GM18861 (cell line): ENCODE measurements around the gene TACO1.
A peak's percentile ranks its signal among the peaks of the same experiment; 100 is the strongest.

ENCODE experiments used
- ATAC-seq: cut with Tn5 transposase; IDR thresholded peaks from one replicate; pipeline ENCODE4 v1.9.1; 2021; ENCODE audit not compliant: unreplicated experiment

The TACO1 gene

DNA sequence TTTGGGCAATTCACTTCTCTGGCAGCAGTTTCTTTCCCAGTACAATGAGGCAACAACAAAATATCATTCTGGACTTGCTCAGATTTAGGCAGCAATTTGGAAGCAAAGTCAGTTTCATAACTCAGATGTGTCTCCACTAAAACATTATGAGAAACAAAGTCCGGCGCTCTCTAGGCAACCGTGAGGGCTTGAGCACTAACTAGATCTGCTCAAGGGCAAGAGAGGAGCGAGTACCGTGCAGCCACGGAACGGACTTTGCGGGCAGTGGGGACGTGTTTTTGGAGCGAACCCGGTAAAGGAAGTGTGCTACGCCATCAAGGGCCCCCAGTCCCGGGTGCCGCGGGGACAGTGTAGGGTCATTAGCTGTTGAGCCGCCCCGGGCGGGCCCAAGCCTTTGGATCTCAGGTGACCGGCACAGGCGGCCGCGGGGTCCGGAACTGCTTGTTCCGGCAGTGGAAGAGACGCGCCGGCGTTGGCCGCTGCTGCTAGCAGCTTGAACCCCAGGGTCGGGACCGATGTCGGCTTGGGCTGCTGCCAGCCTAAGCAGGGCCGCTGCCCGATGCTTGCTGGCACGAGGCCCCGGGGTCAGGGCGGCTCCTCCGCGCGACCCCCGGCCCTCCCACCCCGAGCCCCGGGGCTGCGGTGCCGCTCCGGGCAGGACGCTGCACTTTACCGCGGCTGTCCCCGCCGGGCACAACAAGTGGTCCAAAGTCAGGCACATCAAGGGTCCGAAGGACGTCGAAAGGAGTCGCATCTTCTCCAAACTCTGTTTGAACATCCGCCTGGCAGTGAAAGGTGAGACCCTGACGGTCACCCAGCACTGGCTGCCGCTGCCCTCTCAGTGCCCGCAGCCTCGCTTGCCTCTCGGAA lies at the start of gene TACO1:
TSS of gene TACO1 (plus strand) at position 327 of the 870 bp plus-strand sequence. CDS start at position 516, 189 bp downstream.
- ATAC-seq: peak; percentile 76

DNA sequence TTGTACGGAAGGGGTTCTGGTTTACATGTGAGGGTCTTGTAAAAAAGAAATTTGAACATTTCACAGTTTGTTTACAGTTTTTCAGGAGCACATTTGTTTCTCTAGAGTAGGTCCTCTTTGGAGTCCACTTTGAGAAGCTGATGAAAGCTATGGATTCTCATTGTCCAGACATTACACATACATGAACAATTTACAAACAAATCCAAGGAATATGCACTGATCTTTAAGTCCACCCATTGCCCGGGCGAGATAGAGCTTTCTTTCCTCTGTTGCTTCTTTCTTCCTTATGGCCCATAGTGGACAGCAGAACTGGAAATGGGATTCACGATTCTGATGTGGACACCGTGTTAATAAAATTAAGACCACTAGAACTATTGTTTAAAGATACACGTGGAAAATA lies 48.5 kb upstream of the TACO1 start:
- ATAC-seq: no peak

DNA sequence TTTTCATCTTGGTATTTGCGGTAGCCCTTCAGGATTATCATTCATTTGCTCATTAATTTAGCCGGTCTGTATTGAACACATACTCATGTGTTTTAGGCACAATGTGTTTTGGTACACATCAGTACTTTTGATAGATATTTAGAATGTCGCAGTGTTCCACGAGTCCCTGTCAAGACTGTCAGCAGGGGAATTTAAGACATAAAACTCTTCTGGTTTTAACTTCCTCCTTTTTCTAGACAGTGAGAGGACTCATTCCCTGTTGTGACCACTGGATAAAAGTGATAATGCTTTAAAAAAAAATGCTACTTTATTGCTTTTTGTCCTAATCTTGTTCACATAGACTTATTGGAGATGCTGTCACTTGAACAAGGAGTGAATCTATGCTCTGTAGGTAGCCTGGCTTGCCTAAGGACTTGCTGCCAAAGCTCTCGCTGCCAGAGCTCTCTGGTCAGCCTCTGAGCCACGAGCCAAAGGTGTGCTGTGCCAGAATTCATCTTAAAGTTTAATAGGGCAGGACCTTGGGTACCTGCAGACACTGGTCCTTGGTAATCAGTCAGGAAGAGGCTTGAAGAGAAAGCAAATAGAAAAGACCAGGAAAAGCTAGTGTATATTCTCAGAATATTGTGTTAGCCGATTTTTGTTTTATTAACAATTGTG lies 45.1 kb upstream of the TACO1 start:
- no peak for ATAC-seq

DNA sequence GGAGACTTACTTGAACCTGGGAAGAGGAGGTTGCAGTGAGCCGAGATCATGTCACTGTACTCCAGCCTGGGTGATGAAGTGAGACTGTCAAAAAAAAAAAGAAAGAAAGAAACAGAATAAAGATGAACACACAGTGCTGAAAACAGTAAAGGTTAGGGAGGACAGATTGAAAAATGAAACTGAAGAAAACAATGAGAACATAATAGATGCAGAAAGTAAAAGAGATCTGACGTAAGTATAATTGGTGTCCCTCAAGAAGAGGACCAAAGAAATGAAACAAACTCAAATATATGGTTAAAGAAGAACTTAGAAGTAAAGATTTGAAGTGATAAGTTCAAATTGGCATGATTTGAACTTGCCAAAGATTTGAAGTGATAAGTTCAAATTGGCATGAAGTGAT lies 43.3 kb upstream of the TACO1 start:
- no peak for ATAC-seq

DNA sequence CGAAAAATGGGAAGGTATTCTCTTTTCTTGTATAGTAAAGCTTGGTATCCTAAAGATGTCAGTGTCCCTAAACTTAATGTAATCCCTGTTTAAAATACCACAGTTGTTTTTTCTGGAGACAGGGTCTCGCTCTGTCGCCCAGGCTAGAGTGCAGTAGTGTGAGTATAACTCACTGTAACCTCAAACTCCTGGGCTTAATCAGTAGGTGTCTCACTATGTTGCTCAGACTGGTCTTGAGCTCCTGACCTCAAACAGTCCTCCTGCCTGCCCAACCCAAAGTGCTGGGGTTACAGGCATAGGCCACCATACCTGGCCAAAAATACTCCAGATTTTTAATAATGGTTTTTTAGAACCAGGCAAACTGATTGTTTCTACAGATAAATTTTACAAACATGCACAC lies 42.3 kb upstream of the TACO1 start:
- ATAC-seq: no peak

DNA sequence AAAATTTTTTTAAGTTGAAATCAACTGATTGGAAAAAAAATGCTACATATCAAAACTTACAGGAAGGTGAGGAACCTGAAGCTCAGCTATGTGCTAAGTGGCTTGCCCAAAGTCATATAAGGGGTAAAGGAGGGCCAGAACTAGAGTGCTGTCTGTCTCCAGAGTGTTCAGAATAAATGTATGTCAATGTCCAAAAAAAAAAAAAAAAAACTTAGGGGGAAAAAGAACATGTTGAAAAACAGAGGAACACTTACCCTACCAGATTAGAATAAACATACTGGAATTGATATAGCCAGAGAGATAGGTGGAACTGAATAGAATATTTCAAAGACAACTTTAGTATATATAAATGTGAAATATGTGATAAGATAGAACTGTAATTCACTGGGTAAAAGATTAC lies 38.9 kb upstream of the TACO1 start:
- no peak for ATAC-seq

DNA sequence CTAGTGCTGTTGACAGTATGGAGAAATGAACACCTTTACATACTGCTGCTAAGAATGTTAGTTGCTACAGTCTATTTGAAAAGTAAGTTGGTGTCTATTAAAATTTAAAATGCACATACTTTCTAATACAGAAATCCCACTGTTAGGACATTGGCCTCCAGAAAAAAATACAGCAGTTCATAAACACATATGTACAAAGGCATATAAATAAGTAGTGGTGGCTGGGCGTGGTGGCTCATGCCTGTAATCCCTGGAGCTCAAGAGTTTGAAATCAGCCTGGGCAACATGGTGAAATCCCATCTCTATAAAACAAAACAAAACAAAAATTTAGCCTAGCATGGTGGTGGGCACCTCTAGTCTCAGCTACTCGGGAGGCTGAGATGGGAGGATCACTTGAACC lies 37.4 kb upstream of the TACO1 start:
- no peak for ATAC-seq

DNA sequence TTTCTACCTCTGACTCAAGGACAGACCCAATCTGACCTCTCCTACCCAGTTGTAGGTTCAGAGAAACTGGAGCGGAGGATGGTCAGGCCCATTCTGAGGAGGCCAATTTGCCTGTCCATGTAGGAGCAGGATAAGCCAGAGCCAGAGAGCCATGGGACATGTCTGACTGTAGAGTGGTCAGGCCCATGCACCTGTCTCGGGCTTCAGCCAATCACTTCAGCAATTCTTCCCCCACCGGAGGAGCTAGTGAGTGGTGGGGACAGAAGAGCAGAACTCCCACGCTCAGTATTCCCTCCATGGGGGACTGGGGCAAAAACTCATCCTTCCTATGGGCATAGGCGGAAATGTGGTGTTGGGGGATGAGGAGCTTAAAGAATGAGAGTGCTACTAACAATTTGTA lies 36.1 kb upstream of the TACO1 start:
- no peak for ATAC-seq

DNA sequence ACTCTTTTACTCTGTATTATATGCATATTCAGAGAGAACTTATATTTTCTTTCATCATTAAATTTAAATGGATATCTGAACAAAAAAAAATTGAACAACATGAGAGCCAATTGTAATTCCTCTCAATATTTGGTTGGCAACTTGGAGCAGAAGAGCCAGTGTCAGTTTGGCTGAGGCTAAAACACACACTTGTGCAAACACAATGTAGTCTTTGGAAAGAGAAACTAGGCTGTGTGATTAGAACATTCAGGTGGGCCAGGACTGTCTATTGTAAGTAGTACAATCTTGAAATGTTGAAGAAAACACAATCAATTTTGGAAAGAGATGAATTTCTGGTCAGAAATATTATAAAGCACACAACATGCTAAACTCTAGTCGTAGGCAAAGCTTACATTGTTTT lies 33.5 kb upstream of the TACO1 start:
- no peak for ATAC-seq

DNA sequence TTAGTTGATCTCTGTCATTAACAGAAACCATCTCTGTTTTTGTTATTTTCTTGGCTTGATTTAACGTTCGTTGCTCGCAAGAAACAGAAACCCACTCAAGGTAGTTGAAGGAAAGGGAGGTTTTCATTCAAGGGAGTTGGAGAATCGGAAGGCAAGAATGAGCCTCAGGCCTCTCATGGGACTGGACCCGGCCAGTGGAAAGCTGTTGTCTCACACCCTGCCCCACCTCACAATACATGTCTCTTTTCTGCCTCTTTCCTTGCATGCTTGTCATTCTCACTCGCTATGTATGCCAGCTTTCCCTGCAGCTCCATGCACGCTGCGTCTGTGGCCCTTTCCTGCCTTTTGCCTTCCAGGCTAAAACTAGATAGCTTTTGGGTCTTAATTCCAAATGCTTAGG lies 32.1 kb upstream of the TACO1 start:
- ATAC-seq: no peak

DNA sequence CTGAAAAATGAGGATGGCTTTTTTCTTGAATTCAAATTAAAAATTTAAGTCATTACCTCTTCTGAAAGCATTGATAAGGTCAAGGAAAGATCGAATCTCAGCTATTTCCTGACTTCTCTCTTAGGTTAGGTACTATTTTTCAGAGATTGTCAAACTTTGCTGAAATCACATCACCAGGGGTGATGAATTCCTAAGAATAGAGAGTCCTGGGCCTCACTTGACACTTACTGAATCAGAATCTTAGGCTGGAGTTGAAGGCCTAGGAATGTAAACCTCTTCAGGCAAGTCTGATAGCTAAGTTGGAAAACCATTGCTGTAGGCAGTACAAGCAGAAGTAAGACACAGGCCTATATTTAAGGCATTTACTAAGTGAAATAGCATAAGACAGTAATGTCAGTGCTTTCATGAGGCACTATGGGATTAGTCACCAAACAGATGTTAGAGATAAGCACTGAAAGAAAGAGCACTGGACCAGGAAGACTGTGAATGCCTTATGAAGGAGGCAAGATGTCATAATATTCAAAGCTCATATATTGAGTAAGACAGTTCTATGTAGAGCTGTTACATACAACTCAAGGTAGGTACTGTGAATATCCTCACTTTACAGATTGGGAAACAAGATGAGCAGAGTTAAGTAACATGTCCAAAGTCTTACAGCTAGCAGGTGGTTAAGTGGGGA lies 28.9 kb upstream of the TACO1 start:
- no peak for ATAC-seq

DNA sequence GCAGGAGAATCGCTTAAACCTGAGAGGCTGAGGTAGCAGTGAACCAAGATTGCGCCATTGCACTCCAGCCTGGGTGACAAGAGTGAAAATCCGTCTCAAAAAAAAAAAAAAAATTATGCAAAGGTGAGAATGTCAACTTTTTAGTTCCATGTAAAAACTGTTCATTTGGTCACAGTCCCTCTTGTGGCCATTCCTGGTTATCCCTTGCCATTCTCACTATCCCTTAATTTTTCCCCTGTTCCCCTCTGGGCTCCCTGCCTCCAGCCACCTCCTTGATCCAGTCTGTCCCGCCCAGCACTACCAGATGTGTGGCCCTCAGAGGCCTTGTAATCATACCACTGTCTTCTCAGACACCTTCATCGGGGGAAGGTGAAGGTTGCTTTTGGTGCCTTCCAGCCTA lies 27.1 kb upstream of the TACO1 start:
- ATAC-seq: no peak

DNA sequence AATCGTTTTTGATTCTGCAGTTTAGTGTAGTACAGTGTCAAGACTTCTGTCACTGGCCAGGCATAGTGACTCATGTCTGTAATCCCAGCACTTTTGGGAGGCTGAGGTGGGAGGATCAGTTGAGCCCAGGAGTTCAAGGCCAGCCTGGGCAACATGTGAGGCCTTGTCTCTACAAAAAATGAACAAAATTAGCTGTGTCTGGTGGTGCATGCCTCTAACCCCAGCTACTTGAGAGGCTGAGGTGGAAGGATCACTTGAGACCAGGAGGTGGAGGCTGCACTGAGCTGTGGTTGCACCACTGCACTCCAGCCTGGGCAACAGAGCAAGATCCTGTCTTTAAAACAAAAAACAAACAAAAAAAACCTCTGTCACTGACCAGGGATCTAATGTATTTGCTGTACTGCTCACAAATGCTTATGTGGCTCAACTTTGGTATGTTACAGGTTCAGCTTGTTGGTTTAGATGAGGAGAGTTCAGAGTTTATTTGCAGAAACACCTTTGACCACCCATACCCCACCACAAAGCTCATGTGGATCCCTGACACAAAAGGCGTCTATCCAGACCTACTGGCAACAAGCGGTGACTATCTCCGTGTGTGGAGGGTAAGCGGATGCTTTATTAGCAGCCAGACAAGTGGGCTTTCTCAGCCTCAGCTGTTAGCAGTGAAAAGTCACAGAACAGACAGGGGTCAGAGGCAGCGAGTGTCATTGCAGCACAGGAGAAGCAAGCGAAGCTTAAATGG lies 22.5 kb upstream of the TACO1 start:
- ATAC-seq: no peak

DNA sequence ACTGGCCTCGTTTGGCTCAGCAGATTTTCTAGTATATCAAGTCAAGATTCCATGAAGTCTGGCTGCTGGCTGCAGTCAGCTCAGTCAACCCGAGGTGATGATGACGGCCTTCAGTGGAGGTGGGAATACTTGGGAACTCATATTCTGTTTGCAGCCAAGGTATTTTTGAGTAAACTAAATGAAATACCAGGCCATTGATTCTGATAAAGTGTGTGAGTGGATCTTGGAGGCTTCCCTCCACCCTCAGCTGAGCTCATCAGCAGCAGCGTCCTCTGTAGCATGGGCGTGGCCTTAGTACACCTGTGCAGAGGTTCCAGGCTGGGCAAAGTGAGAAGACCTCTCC lies 22.0 kb upstream of the TACO1 start:
- ATAC-seq: no peak

DNA sequence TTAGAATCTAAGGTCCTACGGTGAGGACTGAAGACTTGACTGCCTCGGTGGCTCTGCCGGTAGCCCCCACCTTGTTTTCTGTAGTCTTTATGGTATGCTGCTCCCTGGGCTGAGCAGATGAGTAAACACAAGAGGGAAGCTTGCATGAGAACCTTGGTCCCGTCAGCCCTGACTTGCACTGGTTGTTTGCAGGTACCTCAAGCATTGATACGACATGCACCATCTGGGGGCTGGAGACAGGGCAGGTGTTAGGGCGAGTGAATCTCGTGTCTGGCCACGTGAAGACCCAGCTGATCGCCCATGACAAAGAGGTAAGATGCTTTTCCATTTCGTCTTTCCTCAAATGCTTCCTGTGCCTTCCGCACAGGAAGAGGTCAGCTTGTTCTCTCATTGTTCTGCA lies 21.1 kb upstream of the TACO1 start:
- ATAC-seq: no peak

DNA sequence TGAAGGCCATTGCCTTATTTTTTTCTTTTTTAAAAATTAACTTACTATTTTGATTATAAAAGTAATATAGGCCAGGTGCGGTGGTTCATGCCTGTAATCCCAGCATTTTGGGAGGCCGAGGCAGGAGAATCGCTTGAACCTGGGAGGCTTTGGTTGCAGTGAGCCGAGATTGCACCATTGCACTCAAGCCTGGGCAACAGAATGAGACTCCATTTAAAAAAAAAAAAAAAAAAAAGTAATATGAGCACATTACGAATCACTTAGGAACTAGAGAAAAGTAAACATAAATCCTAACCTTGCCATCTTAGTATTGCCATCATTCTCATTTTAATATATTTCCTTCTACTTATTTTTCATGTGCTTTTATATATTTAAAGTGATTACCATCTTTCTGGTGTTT lies 12.9 kb upstream of the TACO1 start:
- no peak for ATAC-seq

DNA sequence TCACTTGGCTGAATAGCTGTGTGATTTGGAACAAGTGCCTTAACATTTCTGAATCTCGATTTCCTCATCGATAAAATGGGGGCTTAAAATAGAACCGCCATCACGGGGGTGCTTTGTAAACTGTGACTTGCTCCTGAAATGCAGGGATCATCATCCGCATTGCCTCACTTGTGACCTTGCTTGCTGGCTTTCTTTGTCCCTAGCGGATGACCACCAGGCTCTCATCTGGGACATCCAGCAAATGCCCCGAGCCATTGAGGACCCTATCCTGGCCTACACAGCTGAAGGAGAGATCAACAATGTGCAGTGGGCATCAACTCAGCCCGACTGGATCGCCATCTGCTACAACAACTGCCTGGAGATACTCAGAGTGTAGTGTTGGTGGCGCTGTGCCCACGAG lies 11.9 kb upstream of the TACO1 start:
- no peak for ATAC-seq

DNA sequence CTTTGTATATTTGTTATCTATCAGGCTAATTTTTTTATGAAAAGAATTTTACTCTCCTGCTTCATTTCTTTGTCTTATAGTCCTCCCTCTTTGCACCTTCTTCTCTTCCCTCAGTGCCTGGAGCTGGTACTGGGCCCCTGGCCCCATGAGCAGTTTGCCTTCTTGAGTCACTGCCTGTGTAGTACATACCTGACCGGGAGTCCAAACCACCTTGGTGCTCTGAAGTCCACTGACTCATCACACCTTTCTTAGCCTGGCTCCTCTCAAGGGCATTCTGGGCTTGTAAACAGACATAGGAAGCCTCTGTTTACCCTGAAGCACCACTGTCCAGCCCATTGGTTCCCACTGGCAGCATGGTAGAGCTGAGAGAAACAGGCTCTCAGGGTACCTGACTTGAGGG lies 11.0 kb upstream of the TACO1 start:
- no peak for ATAC-seq

DNA sequence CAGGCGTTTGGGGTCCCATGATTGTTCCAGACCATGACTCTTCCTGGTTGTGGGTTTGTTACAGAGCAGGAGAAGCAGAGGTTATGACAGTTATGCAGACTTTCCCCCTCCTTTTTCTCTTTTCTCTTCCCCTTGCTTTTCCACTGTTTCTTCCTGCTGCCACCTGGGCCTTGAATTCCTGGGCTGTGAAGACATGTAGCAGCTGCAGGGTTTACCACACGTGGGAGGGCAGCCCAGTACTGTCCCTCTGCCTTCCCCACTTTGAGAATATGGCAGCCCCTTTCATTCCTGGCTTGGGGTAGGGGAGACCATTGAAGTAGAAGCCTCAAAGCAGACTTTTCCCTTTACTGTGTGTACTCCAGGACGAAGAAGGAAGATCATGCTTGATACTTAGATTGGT lies 7.9 kb upstream of the TACO1 start:
- no peak for ATAC-seq

DNA sequence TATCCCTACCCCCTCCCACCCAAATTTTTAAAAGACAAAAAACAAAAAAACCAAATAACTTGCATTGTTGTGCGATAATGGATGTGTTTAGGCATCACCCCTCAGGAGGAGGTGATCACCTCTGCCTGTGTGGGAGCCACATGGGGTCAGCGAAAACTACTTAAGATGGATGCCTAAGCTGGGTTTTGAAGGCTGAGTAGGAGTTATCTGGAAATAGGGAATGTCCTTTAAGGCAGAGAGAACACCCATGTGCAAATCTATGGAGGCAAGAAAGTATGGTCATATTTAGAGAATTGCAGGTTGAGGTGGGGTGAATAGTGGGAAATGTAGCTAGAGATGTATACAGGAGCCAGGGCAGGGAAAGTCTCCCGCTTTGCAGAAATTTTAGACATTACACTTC lies 5.6 kb upstream of the TACO1 start:
- ATAC-seq: no peak

DNA sequence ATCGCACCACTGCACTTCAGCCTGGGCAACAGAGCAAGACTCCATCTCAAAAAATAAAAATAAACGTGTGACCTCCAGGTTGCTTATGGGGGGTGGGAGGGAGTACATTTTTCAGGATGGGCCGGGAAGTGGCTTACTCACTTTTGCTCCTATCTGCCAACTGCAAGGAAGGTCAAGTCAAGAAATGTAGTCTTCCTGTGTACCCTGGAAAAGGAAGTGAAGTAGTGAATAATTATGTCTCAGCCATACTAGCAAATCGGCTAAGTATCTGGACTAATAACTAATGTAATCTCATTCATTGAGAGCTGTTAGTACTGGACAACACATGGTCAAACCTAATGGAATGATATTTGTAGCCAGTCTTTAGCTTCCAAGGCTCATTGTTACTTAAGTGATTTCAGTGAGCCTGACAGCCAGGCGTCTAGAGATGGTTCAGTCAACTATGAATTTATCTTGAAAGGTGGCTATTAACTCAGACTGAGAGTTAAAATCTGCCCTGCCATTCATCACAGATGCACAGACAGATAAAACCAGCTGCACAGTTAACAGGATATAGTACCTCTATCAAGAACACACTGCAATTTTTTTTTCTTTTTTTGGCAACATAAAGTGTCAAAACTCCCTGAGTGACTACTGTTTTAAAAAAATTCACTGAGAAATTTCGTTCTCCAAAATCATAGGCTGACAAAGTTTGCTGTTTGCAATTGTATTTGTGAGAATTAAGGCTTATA lies 3.7 kb upstream of the TACO1 start:
- ATAC-seq: no peak
